T-helper 1 cell treated with Interleukin-12 subunit alpha and Interleukin-12 subunit beta and Interleukin-4 antibody, amounts not matched to agents 30 μg/mL and 1 μg/mL, for 36 hours (primary cell): ENCODE results near the gene ALOX15B.
"Not testable (repeated sequence)": the region's sequence is repeated elsewhere in the genome, so short reads cannot be mapped to it uniquely, and the experiment has no call there.

Experiments used
- H3K27ac Mint-ChIP-seq: one replicate; pipeline ENCODE4 v1.8.0; 2021; ENCODE audit warnings: mild to moderate bottlenecking, mixed read lengths
- H3K27me3 Mint-ChIP-seq: one replicate; pipeline ENCODE4 v1.8.0; 2021; ENCODE audit warnings: low read depth, mixed read lengths
- H3K36me3 Mint-ChIP-seq: one replicate; pipeline ENCODE4 v1.8.0; 2021; ENCODE audit warnings: low read depth, mixed read lengths
- H3K4me1 Mint-ChIP-seq: one replicate; pipeline ENCODE4 v1.8.0; 2021; ENCODE audit warnings: low read depth, mixed read lengths
- H3K4me3 Mint-ChIP-seq: one replicate; pipeline ENCODE4 v1.8.0; 2021; ENCODE audit warnings: mild to moderate bottlenecking, moderate library complexity, mixed read lengths
- H3K9me3 Mint-ChIP-seq: one replicate; pipeline ENCODE4 v1.8.0; 2021; ENCODE audit warnings: mixed read lengths

The ALOX15B gene

DNA sequence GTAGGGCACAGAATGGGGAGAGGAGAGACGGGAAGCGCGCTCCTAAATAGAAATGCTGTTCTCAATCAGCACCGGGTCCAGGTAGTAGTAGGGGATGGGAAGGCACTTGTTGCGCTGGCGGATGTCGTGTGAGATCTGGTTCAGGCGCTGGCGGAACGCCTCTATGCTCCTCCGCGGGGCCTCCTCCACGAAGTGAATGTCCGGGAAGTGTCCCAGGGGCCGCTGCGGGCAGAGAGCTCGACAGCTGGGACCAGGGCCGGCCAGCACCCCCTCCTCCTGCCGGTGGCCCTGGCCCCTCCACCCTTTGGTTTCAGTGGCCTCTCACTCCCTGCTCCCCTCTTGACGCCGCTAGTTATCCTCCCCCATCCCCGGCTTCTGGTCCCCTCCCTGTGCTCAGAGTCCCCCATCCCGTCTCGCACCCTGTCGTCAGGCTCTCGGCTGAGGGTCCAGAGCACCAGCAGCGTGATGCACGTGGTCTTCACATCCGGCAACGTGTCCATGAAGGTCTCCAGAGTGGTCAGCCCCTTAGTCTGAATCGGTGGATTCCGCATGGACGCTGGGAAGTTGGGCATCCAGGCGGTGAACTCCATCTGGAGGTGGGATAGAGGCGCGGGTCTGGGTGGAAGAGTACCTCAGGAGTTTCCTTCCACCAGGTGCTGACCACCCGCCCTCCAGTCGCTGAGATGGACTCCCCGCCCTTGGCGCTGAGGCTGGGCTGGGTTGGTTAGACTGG lies 34.0 kb downstream of the ALOX15B start:
- Mint-ChIP-seq H3K4me1 (peaks cover 20% of the 10 kb centered on the region), H3K36me3 (no peaks in the 10 kb centered on the region), H3K9me3 (no peaks in the 10 kb centered on the region), H3K27me3 (peaks cover 74% of the 10 kb centered on the region), H3K4me3 (peak overlapping the region; percentile 62), H3K27ac (peak overlapping the region; percentile 37)

DNA sequence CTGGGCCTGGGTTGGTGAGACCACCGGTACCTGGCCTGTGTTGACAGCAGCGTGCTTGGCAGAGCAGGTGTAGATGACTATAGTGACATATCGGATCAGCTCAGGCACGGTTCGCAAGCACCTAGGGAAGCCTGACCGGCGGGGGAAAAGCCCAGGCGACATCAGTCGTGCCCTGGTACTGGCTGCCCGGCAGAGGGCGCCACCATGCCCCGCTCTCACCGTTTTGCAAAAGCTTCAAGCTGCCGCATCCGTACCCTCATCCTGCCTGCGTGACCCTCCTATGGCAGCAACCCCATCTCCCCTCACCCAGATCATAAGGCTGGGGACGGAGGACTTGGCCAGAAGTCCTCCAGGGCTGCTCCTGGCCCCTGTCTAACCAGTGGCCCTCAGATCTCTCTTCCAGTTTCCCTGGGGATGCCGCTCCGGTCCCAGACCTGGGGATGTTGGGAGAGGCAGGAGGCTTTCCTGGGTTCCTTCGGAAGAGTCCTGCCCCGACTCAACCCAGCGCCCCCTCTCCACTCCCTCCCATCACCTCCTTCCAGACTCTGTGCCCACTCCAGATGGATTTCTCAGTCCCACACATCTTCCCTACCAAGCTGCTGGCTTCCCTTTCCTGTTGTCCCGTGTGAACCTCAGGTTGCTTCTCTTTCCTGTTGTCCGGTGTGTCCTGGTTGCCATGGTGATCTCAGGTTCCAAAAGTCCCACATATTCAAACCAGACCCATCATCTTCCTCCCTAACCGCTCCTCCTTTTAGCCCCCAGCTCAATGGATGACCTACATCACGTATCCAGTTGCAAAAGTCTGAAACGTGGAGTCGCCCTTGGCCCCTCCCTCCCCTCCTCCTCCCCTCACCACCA lies 35.0 kb downstream of the ALOX15B start:
- no peaks in the 10 kb centered on the region for H3K36me3 Mint-ChIP-seq
- peak overlapping the region; percentile 77 for H3K4me3 Mint-ChIP-seq
- H3K9me3 Mint-ChIP-seq, result no peaks in the 10 kb centered on the region
- H3K27ac Mint-ChIP-seq, result peak overlapping the region; percentile 80
- peaks cover 20% of the 10 kb centered on the region for H3K4me1 Mint-ChIP-seq
- H3K27me3 Mint-ChIP-seq, result peaks cover 67% of the 10 kb centered on the region

DNA sequence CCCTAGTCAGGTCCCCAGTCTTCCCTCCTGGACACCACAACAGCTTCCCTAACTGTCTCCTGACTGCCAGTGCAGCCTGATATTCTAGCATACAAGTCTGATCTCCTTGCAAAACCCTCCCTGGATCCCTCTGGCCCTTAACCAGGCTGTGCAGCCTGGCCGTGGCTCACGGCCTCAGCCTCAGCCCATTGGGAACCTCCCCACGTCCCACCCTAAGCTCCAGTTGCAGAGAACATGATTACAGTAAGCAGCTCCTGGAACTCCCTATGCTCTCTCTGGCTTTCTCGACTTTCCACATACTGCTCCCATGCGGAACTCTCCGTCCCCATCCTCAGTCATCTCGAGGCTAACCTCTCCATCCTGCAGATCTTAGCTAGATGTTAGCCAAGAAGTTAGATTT lies 35.7 kb downstream of the ALOX15B start:
- no peak overlapping the region for H3K27ac Mint-ChIP-seq
- no peaks in the 10 kb centered on the region for H3K36me3 Mint-ChIP-seq
- H3K4me3 Mint-ChIP-seq, result no peak overlapping the region
- peaks cover 24% of the 10 kb centered on the region for H3K4me1 Mint-ChIP-seq
- peaks cover 66% of the 10 kb centered on the region for H3K27me3 Mint-ChIP-seq
- no peaks in the 10 kb centered on the region for H3K9me3 Mint-ChIP-seq

DNA sequence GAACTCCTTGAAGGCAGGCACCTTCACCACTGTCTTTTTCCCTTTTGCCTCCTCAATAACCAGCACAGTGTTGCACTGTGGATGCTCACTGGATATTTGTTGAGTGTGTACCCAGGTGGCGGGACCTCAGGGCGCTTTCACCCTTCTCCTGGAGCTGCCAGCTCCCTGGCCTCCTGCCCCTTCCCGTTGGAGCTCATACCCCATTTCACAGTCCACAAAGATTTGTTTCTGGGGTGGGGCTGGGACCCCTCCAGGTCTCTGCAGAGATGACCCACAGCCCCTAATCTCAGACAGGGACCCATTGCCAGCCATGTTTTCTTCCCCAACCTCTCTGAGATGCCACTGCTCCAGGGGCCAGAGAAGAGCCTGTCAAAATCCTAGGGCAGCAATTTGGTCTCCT lies 36.2 kb downstream of the ALOX15B start:
- H3K27me3 Mint-ChIP-seq, result peaks cover 61% of the 10 kb centered on the region
- no peaks in the 10 kb centered on the region for H3K36me3 Mint-ChIP-seq
- H3K4me1 Mint-ChIP-seq, result peaks cover 28% of the 10 kb centered on the region
- no peaks in the 10 kb centered on the region for H3K9me3 Mint-ChIP-seq
- H3K27ac Mint-ChIP-seq, result no peak overlapping the region
- no peak overlapping the region for H3K4me3 Mint-ChIP-seq

DNA sequence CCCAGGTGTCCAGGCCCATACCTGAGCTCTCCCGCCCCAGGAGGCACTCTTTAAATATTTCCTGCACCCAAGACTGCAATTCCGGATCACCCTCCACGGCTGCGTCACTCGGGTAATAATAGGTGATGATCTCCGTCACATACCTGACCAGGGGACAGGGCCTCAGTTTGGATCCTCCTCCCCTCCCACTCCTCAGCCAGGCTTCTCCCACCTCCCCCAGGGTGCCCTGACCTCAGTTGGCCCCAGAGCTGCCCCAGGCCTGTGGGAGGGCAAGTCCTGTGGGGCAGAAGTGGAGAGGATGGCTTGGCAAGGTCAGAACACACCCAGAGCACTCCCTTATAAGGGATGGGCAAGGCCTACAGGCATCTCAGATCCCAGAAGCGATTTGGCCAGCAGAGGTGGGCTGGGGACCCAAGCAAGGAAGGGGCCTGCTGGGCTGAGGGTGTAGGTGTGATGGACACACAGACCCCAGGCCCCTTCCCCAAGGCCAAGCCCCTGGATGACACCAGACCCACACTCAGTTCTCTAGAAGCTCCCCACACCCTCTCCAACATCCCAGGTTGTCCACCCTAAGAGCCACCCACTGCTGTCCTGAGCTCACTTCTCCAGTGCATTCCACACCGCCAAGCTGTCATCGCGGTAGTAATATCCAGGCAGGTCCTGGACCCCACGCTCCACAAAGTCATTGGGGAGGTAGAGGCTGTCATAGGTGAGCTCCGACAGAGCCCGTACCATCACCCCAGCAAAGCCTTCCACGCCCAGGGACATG lies 36.9 kb downstream of the ALOX15B start:
- Mint-ChIP-seq H3K4me1 (peaks cover 29% of the 10 kb centered on the region), H3K36me3 (no peaks in the 10 kb centered on the region), H3K27me3 (peaks cover 54% of the 10 kb centered on the region), H3K4me3 (no peak overlapping the region), H3K9me3 (no peaks in the 10 kb centered on the region), H3K27ac (no peak overlapping the region)

DNA sequence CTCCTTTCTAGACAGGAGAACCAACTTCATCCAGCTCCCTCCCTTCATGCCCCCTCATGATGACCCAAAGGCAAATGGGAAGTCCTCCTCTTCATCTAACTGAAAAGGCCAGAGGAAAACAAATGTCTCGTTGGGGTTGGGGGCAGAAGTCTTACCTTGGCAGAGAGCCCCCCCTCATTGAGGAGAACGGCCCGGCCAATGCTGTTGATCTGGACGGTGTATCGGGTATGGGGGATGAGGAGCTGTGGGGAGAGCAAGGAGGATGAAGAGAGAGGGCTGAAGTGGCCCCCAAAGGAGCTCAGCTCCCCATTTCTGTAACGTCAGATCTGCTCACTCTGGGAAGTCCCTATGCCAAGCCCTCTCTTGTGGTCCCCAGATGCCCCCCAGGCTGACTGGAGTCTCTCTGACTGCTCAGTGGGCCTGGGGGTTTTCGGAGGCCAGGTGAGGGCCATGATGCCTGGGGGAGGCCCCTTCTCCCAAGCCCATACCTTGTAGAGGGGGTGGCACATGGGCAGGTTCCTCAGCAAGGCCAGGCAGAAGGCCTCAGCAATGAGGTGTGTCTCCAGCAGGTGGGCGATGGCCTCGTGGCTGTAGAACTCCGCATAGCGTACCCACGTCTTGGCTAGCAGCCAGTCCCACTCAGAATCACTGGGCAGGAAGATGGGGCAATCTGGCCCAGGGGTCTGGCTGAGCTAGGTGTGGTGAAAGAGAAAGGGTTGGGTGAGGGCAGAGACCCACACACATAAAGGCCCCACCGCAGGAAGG lies 37.8 kb downstream of the ALOX15B start:
- Mint-ChIP-seq H3K36me3 (no peaks in the 10 kb centered on the region), H3K27ac (no peak overlapping the region), H3K4me1 (peaks cover 31% of the 10 kb centered on the region), H3K9me3 (no peaks in the 10 kb centered on the region), H3K27me3 (peaks cover 44% of the 10 kb centered on the region), H3K4me3 (no peak overlapping the region)

DNA sequence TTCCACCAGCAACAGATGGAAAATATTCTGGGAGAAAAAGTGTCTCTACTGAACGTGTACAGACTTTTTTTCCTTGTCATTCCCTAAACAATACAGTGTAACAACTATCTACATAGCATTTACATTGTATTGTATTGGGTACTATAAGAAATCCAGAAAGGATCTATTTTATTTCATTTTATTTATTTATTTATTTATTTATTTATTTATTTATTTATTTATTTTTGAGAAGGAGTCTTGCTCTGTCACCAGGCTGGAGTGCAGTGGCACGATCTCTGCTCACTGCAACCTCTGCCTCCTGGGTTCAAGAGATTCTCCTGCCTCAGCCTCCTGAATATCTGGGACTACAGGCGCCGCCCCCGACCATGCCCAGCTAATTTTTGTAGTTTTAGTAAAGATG lies 39.1 kb downstream of the ALOX15B start:
- H3K4me3 Mint-ChIP-seq, H3K36me3 Mint-ChIP-seq, H3K9me3 Mint-ChIP-seq: not testable (repeated sequence)
- peaks cover 33% of the 10 kb centered on the region for H3K27me3 Mint-ChIP-seq
- peaks cover 27% of the 10 kb centered on the region for H3K4me1 Mint-ChIP-seq
- peak overlapping the region; percentile 26 for H3K27ac Mint-ChIP-seq

DNA sequence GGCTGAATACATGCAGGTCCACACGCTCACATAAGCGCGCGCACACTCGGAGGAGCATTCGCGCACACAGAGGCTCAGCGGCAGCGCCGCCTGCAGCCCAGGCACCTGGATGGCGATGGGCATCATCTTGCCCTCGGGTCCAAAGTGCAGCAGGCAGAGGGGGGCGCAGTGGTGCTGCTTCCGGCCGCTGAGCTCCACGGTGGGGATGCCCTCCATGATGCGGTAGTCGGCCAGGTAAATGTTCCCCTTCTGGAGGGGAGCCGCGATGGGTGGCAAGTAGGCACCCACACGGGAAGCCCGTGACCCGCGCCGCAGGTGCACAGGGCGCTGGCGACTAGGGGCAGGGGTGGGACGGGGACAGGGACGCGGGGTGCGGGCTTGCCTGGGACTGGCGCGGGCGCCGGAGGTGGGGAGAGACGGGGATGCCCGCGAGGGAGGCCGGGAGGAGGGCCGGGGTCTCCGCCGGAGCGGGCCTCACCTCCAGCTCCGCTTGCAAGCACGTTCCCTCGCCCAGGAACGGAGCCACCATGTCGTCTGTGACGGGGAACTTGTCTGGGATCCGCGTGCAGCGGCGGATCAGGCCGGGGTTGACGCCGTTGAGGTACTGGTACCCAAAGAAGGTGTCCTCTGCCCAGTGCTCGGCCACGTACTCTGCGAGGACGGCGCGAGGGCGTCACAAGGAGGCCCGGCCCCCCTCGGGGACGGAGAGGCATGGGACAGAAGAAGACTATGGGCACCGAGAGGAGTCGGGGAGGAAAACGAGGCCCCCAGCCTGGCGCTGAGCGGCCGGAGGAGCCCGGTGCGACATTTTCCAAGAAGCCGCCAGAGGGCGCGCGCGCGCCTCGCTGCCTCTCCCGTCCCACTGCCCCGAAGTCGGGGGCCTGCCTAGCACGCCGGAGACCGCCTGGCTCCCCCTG lies 40.7 kb downstream of the ALOX15B start:
- H3K36me3 Mint-ChIP-seq, result no peaks in the 10 kb centered on the region
- H3K9me3 Mint-ChIP-seq, result no peaks in the 10 kb centered on the region
- peak overlapping the region; percentile 83 for H3K4me3 Mint-ChIP-seq
- peak overlapping the region; percentile 82 for H3K27ac Mint-ChIP-seq
- H3K4me1 Mint-ChIP-seq, result peaks cover 15% of the 10 kb centered on the region
- peaks cover 17% of the 10 kb centered on the region for H3K27me3 Mint-ChIP-seq

DNA sequence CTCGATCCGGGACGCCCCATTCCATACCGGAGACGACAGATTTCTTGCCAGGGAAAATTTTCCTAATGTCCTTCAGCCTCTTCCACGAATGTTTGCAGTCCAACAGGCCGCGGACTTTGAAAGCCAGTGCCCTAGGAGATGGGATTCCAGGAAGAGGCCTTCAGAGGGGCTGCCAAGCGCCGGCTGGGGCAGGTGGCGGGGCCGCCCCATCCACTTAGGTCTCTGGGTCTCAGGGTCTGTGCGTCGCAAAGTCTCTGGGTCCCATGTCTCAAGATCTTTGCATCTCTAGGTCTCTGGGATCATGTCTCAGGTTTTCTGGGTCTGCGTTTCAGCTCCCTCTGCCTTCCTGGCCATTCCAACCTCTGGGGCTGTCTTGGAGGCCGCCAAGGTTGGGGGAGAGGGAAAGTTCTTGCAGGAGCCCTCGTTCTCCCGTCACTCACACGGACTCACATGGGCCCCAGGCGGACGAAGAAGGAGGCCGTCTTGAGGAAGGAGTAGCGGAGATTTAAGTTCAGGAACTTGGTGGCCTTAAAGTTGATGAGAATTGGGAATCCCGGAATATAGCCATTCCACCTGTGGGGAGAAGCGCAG lies 41.4 kb downstream of the ALOX15B start:
- Mint-ChIP-seq H3K9me3 (no peaks in the 10 kb centered on the region), H3K4me3 (peak overlapping the region; percentile 83), H3K27ac (no peak overlapping the region), H3K27me3 (peaks cover 9% of the 10 kb centered on the region), H3K4me1 (peaks cover 11% of the 10 kb centered on the region), H3K36me3 (no peaks in the 10 kb centered on the region)

DNA sequence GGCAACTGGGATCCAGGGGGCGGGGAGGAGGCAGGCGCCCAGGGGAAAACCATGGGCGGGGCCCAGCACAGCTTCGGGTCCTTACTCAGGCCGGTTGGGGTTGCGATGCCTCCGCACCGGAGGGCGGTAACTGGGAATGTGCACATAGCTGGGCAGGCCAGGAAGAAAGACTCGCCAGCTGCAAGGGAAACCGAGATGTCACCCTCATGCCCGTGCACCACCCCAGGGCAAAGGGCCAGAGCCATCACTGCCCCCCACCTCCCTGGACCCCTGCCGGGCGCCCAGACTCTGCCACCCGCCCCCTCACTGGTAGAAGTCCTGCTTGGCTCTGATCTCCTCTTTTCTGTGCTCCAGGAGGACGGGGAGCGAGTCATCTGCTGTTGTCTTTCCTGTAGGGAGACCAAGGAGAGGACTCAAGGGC lies 42.0 kb downstream of the ALOX15B start:
- H3K27ac Mint-ChIP-seq, result no peak overlapping the region
- H3K4me1 Mint-ChIP-seq, result peaks cover 11% of the 10 kb centered on the region
- H3K27me3 Mint-ChIP-seq, result peaks cover 6% of the 10 kb centered on the region
- H3K9me3 Mint-ChIP-seq, result no peaks in the 10 kb centered on the region
- H3K36me3 Mint-ChIP-seq, result no peaks in the 10 kb centered on the region
- no peak overlapping the region for H3K4me3 Mint-ChIP-seq

DNA sequence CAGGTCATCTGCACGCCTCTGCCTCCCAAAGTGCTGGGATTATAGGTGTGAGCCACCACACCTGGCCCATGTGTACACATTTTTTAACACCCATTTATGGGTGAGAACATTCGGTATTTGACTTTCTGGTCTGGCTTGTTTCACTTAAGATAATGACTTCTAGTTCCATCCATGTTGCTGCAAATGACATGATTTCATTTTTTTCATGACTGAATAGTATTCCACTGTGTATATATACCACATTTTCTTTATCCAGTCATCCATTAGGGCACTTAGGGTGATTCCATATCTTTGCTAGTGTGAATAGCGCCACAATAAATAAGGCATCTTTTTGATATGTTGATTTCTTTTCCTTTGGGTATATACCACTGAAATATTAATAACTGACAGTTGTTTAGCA lies 43.0 kb downstream of the ALOX15B start:
- H3K36me3 Mint-ChIP-seq, result no peaks in the 10 kb centered on the region
- H3K27ac Mint-ChIP-seq, result no peak overlapping the region
- H3K4me1 Mint-ChIP-seq, result peaks cover 11% of the 10 kb centered on the region
- H3K4me3 Mint-ChIP-seq, result no peak overlapping the region
- H3K9me3 Mint-ChIP-seq, result no peaks in the 10 kb centered on the region
- H3K27me3 Mint-ChIP-seq, result peaks cover 6% of the 10 kb centered on the region

DNA sequence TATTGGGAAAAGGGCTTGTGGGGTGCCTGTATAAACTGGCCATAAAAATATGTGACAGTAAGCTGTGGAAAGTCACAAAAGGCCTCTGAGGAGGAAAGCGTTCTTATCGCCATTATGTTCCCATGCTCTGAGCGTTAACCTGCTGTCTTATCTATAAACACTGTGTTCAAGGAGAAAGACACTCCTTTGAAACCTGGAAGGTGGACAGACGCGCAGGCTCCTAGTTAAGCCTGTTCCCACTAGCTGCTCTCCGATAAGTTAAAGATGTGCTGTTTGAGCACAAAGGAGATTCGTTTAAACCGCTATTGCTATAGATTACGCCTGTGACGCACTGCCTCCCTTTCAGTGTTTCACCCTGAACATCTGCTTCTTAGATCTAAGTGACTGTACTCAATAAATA lies 43.4 kb downstream of the ALOX15B start:
- Mint-ChIP-seq H3K27ac (no peak overlapping the region), H3K27me3 (peaks cover 5% of the 10 kb centered on the region), H3K4me3 (no peak overlapping the region), H3K36me3 (no peaks in the 10 kb centered on the region), H3K9me3 (no peaks in the 10 kb centered on the region), H3K4me1 (peaks cover 11% of the 10 kb centered on the region)

DNA sequence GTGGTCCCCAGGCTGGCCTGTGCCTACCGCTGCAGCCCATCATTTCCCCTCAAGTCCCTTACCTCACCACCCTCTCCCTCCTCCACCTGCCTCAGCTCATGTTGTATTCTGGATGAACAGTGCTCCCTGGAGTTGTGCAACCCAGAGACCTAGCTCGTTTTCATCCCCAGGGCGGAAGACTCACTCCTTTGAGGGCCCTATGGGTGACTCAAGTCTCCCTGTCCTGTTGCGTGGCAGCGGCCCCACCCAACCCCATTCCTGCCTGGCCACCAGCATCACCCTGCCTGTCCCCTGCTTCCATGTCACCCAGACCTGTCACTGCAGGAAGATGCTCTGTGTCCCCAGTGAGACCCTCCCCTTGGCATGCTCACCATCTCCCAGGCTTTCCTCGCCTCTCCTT lies 45.4 kb downstream of the ALOX15B start:
- no peaks in the 10 kb centered on the region for H3K36me3 Mint-ChIP-seq
- peaks cover 9% of the 10 kb centered on the region for H3K27me3 Mint-ChIP-seq
- H3K4me3 Mint-ChIP-seq, result no peak overlapping the region
- no peaks in the 10 kb centered on the region for H3K9me3 Mint-ChIP-seq
- no peak overlapping the region for H3K27ac Mint-ChIP-seq
- H3K4me1 Mint-ChIP-seq, result peaks cover 8% of the 10 kb centered on the region
